ENCODE data around the gene ADAMTSL2. TPM values are rescaled to one million over a fixed set of nuclear protein-coding genes. Genes with fewer than 3 reads are reported as not detected.

The ADAMTSL2 gene
- total RNA-seq, 2 donors from 2014 or later, result 0.18 to 0.93 TPM

DNA sequence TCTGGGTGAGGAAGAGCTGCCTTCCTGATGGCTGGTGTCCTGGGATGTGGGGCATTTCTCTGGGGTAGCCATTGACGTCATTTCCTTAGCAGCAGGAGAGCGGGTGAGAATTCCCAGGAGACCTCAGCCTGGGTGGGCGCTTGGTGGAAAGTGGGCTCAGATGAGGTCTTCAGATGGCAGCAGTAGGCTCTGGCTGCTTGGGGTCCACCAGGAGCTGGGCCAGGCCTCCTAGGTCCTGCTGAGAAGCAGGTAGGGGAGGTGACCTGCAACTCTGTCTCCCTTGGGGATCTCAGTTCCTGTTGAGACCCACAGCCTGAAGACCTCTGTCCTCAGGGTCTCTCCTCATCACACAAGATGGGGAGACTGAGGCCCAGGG is 43.2 kb downstream of the ADAMTSL2 start:
- Mint-ChIP-seq H3K4me1 (peaks cover 10% of the 10 kb centered on the region), H3K9me3 (no peaks in the 10 kb centered on the region)

DNA sequence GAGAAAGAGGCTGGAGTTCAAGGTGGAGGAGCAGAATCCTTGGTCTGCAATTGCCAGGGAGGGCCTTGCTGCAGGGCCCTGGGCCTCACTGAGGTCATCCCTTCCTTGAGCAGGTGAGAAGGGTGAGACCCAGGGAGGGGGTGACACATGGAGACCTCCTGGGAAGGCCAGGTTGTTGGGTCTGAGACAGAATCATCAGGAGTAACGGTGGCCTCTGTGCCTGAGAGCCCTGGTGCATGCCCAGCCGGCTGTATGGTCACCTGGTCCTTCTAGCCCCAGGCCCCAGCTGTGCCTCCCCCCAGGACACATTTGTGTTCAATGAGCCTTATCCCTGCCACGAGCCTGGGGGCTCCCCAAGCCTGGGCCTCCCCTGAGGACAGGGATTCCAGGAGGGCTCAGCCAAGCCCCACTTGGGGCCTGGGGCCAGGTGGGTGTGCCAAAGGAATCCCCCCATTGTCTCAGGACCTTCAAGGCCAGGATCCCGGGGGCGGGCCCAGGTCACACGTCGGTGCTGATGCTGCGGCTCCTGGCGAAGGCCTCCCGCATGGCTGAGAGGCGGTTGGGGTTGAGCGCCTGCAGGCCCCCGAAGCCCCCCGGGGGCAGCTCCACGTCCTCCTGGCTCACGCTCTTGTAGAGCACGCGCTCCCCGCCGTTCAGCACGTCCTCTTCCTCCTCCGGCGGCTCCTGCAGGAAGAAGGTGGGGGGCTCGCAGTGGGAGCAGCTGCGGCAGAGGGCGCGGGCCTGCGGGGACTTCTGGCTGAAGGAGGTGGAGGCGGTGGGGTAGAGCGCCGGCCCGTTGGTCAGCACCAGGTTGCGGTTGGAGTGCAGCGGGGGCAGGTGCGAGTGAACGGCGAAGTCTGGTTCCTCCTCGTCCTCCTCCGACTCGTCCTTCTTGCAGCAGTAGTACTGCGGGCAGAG is 44.3 kb downstream of the ADAMTSL2 start:
- H3K27ac ChIP-seq (ENCODE audit: low read depth, low read length), result no peak overlapping the region
- peaks cover 12% of the 10 kb centered on the region for H3K4me1 Mint-ChIP-seq
- no peak overlapping the region for H3K4me3 Mint-ChIP-seq
- no peaks in the 10 kb centered on the region for H3K36me3 ChIP-seq (ENCODE audit: control insufficient read depth, insufficient read depth, low read length)
- no peaks in the 10 kb centered on the region for H3K27me3 Mint-ChIP-seq (ENCODE audit: insufficient read depth)
- H3K4me3 ChIP-seq (ENCODE audit: low read length), result no peak overlapping the region
- no peaks in the 10 kb centered on the region for H3K4me1 ChIP-seq (ENCODE audit: control insufficient read depth, insufficient read depth, low read length)
- H3K36me3 Mint-ChIP-seq (ENCODE audit: low read depth), result no peaks in the 10 kb centered on the region
- TF ChIP-seq, protein P1, sequence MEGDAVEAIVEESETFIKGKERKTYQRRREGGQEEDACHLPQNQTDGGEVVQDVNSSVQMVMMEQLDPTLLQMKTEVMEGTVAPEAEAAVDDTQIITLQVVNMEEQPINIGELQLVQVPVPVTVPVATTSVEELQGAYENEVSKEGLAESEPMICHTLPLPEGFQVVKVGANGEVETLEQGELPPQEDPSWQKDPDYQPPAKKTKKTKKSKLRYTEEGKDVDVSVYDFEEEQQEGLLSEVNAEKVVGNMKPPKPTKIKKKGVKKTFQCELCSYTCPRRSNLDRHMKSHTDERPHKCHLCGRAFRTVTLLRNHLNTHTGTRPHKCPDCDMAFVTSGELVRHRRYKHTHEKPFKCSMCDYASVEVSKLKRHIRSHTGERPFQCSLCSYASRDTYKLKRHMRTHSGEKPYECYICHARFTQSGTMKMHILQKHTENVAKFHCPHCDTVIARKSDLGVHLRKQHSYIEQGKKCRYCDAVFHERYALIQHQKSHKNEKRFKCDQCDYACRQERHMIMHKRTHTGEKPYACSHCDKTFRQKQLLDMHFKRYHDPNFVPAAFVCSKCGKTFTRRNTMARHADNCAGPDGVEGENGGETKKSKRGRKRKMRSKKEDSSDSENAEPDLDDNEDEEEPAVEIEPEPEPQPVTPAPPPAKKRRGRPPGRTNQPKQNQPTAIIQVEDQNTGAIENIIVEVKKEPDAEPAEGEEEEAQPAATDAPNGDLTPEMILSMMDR (conservative IDR thresholded peaks at IDR 0.05), result no peak
- no peaks in the 10 kb centered on the region for H3K9me3 ChIP-seq (ENCODE audit: control insufficient read depth, low read length)
- WGBS, 2 experiments (ENCODE audit: insufficient coverage in 1 of 2, insufficient read length in 1 of 2), result 91 to 95% methylated on average over 25 to 41 of the region's 41 CpGs
- no peaks in the 10 kb centered on the region for H3K9me3 Mint-ChIP-seq
- no peak for DNase-seq
- no peaks in the 10 kb centered on the region for H3K27me3 ChIP-seq (ENCODE audit: control insufficient read depth, insufficient read depth, low read length, poor library complexity, severe bottlenecking)
- H3K27ac Mint-ChIP-seq, result no peak overlapping the region
- no peak overlapping the region for H3K9ac ChIP-seq (ENCODE audit: extremely low read depth, low read length, poor library complexity, severe bottlenecking)

More for the DNA sequence above, 43.2 kb downstream of the ADAMTSL2 start:
- Mint-ChIP-seq H3K27me3 (ENCODE audit: insufficient read depth) (no peaks in the 10 kb centered on the region), H3K4me3 (no peak overlapping the region), H3K36me3 (ENCODE audit: low read depth) (no peaks in the 10 kb centered on the region), H3K27ac (no peak overlapping the region)
- DNase-seq, result no peak
- 90 to 97% methylated on average over 3 of the region's 3 CpGs for WGBS, 2 experiments (ENCODE audit: insufficient coverage in 1 of 2, insufficient read length in 1 of 2)
- H3K27me3 ChIP-seq (ENCODE audit: control insufficient read depth, insufficient read depth, low read length, poor library complexity, severe bottlenecking), result no peaks in the 10 kb centered on the region
- H3K9ac ChIP-seq (ENCODE audit: extremely low read depth, low read length, poor library complexity, severe bottlenecking), result no peak overlapping the region
- no peak overlapping the region for H3K27ac ChIP-seq (ENCODE audit: low read depth, low read length)
- TF ChIP-seq, protein P1 (conservative IDR thresholded peaks at IDR 0.05), result no peak
- H3K4me1 ChIP-seq (ENCODE audit: control insufficient read depth, insufficient read depth, low read length), result no peaks in the 10 kb centered on the region
- no peaks in the 10 kb centered on the region for H3K36me3 ChIP-seq (ENCODE audit: control insufficient read depth, insufficient read depth, low read length)
- no peaks in the 10 kb centered on the region for H3K9me3 ChIP-seq (ENCODE audit: control insufficient read depth, low read length)
- H3K4me3 ChIP-seq (ENCODE audit: low read length), result no peak overlapping the region

DNA sequence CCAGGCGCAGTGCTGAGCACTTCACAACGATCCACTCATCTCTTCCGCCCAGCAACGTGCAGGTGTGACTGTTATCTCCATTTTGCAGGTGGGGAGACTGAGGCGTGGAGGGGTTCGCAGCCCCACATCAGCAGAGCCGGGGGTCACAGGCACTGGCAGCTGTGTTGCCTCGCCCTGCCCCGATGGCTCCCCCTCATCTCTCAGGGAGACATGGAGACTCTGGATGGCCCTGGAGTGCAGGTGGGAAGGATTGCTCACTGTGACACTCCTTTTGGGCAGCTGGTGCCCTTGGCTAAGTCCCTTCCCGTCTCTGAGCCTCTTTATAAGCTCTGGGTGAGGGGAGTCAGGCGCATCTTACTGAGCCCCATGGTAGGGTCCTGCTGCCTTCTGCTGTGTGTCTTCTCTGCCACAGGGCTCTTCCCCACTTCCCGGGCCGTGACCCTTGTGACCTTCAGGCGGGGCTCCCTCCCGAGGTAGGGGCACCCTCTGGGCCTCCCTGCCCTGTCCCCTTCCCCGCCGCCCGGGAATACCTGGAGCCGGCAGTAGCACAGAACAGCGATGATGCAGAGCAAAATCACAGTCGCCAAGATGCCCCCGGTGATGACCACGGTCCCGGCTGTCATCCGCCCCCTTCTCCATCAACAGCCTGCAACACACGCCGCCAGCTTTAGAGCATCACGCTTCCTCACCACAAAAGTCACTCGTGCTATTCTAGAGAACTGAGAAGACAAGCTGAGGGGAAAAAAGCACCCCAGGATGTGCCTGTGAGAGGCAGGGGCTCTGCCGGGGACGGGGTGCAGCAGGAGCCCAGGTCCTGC is 45.3 kb downstream of the ADAMTSL2 start:
- H3K27me3 ChIP-seq (ENCODE audit: control insufficient read depth, insufficient read depth, low read length, poor library complexity, severe bottlenecking), result no peaks in the 10 kb centered on the region
- no peak overlapping the region for H3K4me3 ChIP-seq (ENCODE audit: low read length)
- no peaks in the 10 kb centered on the region for H3K27me3 Mint-ChIP-seq (ENCODE audit: insufficient read depth)
- H3K36me3 ChIP-seq (ENCODE audit: control insufficient read depth, insufficient read depth, low read length), result no peaks in the 10 kb centered on the region
- H3K27ac Mint-ChIP-seq, result no peak overlapping the region
- no peak for DNase-seq
- no peaks in the 10 kb centered on the region for H3K9me3 ChIP-seq (ENCODE audit: control insufficient read depth, low read length)
- H3K4me3 Mint-ChIP-seq, result no peak overlapping the region
- H3K9me3 Mint-ChIP-seq, result no peaks in the 10 kb centered on the region
- 89 to 93% methylated on average over 22 to 31 of the region's 31 CpGs for WGBS, 2 experiments (ENCODE audit: insufficient coverage in 1 of 2, insufficient read length in 1 of 2)
- H3K4me1 Mint-ChIP-seq, result peaks cover 18% of the 10 kb centered on the region
- H3K36me3 Mint-ChIP-seq (ENCODE audit: low read depth), result no peaks in the 10 kb centered on the region
- H3K4me1 ChIP-seq (ENCODE audit: control insufficient read depth, insufficient read depth, low read length), result peaks cover 1% of the 10 kb centered on the region
- no peak overlapping the region for H3K27ac ChIP-seq (ENCODE audit: low read depth, low read length)
- H3K9ac ChIP-seq (ENCODE audit: extremely low read depth, low read length, poor library complexity, severe bottlenecking), result no peak overlapping the region
- TF ChIP-seq, protein P1 (conservative IDR thresholded peaks at IDR 0.05), result no peak

Data from endodermal cell (in vitro differentiated cells).